ENCODE data around the gene NCLN.
"Not testable (repeated sequence)": the region's sequence is repeated elsewhere in the genome, so short reads cannot be mapped to it uniquely, and the experiment has no call there.

NCLN gene

DNA sequence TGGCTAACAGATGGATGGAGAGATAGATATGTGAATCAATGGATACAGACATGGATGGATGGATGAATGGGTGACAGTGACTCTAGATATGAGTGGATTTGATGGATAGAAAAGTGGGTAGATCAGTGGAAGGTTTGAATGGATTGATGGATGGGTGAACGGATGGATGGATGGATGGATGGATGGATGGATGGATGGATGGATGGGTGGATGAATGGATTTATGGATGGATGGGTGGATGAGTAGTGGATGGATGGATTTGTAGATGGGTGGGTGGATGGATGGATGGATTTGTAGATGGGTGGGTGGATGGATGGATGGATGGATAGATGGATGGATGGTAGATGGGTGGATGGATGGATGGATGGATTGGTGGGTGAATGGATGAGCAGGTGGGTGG is 45.6 kb downstream of the NCLN start:
- DNase-seq, result no peak

DNA sequence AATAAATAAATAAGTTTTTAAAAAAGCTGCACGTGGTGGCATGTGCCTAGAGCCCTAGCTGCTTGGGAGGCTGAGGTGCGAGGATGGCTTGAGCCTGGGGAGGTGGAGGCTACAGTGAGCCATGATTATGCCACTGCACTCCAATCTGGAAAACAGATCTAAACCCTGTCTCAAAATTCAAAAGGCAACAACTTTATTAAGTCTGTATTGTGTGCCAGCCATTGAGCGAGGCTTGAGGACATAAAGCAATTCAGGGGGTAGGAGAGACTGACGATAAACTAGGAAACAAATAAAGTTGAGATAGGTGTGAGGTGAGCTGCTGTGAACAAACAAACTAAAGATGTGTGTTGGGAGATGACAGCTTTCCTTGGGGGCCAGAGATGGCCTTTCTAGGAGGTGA is 47.4 kb downstream of the NCLN start:
- DNase-seq, result no peak

DNA sequence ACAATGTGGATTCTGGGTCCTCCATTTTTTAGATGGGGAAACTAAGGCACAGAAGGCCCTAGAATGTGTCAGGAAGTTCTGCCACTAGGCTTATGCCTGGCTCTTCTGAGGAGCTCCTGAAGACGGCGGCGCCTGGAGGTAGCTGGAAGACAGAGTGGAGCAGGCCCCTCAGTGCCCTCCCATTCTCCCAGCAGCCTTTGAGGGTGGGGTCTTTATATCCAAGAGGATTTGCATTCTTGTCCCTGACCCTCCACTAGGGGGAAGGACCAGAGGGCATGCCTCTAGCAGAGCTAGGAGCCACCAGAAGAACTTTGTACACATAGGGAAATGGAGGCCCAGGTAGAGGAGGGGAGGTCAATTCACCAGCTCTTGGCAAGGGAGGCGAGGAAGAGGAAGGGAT is 48.1 kb downstream of the NCLN start:
- DNase-seq, result no peak

DNA sequence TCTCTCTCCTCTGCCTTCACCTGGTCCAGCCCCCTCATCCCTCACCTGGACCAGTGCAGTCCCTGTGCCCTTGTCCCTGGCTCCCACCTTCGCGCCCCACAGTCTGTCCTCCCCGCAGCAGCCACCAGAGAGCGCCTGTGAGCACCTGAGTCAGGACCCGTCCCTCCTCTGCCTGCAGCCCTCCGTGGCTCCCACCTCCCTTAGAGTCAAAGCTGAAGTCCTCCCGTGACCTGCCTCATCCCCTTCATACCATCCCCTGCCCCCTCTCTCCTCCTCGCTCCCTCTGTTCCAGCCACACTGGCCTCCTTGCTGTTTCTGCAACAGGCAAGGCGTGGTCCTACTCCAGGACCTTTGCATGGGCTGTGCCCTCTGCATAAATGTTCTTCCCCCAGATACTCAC is 49.1 kb downstream of the NCLN start:
- DNase-seq, result no peak

DNA sequence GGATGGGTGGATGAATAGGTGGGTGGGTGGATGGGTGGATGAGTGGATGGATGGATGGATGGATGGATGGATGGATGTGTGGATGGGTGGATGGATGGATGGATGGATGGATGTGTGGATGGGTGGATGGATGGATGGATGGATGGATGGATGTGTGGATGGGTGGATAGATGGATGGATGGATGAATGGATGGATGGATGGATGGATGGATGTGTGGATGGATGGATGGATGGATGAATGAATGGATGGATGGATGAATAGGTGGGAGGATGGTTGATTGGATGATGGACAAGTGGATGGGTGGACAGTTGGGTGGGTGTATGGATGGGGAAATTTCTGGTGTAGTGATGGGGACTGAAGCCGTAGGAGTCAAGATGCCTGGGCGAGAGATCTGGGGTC is 49.9 kb downstream of the NCLN start:
- DNase-seq, result not testable (repeated sequence)

DNA sequence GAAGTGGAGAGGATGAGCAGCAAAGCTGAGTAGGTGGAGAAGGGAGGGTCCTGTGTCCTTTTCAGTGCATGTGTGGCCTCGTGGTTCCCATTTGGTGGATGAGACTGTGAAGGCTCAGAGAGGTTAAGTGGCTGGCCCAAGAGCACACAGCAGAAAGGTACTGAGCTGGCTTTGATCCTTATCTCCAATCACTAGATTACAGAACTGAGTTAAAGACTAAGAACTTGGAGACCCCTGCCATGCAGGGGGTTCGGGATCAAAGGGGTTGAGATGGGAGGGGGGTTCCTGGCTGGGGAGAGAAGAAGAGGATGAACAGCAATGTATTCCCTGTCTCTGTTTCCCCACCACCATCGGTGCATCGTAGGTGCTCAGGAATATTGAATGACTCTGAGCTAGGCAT is 50.5 kb downstream of the NCLN start:
- no peak for DNase-seq

DNA sequence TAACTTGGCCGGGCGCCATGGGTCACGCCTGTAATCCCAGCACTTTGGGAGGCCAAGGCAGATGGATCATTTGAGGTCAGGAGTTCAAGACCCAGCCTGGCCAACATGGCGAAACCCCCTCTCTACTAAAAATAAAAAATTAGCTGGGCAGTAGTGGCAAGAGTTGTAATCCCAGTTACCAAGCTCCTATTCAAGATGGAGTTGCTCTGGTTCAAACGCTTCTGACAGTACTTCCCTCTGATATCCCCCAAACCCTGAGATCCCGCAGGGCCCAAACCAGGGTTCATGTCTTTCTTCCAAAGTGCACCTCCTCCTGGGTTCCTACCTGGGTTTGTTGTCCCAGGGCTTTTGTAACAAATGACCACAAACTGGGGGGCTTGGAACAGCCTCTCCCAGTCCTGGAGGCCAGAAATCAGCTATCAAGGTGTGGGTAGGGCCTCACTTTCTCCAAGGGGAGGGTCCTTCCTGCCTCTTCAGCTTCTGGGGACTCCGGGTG is 52.4 kb downstream of the NCLN start:
- no peak for DNase-seq

DNA sequence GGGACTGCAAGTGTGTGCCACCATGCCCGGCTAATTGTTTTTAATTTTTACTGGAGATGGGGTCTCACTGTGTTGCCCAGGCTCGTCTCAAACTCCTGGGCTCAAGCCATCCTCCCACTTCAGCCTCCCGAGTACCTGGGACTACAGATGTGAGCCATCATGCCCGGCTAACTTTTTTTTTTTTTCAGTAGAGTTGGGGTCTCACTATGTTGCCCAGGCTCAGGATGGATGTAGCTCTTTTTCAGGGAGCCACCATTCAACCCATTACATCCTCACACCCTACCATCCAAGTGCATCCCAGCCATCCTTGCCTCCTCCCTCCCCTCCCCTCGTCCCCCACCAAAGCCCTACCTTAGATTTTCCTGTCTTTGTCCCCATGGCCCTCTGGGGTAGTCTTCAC is 53.6 kb downstream of the NCLN start:
- no peak for DNase-seq

DNA sequence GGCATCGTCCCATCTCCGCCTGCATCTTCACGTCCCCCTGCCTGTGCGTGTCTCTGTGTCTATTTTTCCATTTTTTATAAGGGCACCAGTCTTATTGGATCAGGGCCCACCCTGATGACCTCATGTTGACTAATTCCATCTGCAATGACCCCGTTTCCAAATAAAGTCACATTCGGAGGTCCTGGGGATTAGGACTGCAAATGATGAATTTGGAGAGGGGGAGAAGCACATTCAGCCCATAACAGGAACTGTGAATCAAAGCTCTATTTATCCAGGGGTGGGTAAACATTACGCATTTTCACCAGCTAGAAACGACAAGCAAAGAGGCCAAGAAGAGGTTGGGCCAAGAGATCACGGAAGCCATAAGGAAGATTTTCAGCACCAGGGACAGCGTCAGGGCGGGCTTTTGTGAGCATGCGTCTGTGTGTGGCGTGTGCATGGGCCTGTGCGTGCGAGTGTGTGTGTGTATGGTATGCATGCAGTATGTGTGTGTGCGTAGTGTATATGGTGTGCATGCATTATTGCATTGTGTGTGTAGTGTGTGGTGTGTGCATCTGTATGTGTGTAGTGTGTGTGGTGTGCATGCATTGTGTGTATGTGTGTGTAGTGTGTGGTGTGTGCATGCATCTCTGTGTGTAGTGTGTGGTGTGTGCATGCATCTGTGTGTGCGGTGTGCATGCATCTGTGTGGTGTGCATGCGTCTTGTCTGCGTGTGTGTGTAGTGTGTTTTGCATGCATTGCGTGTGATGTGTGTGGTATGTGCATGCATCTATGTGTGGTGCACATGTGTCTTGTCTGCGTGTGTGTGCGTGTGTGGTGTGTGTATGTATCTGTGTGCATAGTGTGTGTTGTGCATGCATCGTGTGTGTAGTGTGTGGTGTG is 58.3 kb downstream of the NCLN start:
- no peak for DNase-seq

DNA sequence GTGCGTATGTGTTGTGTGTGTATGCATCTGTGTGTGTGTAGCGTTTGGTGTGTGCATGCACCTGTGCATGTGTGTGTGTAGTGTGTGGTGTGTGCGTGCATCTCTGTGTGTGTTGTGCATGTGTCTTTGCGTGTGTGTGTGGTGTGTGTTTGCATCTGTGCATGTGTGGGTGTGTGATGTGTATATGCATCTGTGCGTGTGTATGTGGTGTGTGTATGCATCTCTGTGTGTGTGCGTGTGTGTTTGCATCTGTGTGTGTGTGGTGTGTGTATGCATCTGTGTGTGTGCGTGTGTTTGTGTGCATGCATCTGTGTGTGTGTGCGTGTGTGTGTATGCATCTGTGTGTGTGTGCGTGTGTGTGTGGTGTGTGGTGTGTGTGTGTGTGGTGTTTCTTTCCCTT is 59.3 kb downstream of the NCLN start:
- DNase-seq, result no peak

DNA sequence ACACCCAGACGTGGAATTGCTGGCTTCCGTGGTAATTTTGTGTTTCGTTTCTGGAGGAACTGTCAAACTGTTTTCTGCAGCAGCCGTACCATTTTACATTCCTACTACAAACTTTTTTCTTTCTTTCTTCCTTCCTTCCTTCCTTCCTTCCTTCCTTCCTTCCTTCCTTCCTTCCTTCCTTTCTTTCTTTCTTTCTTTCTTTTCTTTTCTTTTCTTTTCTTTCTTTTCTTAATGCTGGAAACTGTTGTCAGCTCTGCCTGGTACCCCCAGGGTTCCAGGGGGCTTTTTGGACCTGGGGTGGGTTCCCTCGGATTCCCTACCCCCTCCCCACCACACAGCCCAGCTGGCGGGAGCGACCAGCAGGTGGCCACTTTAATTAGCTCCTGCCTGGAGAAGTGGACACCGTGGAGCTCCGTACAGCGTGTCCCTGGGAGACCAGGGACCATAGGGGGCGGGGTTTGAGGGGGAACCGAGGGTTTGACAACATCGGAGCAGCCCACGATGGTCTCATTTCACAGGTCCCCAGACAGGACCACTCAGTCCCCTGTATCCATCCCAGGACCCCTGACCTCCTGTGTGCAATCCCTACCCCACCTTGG is 63.1 kb downstream of the NCLN start:
- DNase-seq, result no peak

DNA sequence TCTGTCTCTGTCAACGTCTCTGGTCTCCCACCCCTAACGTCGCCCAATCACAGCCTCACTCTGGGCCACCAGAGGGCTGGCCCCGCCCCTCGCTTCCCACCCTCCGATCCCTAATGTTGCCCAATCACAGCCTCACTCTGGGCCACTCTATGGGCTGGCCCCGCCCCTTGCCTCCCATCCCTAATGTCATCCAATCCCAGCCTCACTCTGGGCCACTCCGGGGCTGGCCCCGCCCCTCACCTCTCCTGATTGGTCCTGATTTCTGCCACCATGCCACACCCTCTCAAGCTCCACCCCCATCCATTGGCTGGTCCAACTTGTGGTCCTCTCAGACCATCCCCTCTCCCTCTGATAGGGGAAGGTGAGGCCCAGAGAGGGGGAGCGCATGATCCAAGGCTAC is 63.7 kb downstream of the NCLN start:
- DNase-seq, result no peak

DNA sequence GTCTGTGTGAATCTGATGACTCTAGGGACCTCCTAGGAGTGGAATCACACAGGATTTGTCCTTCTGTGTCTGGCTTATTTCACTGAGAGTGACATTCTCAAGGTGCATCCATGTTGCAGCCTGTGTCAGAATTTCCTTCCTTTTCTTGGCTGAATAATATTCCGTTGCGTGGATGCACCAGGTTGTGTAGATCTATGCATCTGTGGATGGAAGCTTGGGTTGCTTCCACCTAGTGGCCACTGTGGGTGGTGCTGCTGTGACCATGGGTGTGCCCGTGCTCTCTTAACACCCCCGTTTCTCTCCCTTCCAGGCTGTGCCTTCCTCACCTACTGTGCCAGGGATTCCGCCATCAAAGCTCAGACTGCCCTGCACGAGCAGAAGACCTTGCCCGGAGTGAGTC is 64.9 kb downstream of the NCLN start:
- no peak for DNase-seq

DNA sequence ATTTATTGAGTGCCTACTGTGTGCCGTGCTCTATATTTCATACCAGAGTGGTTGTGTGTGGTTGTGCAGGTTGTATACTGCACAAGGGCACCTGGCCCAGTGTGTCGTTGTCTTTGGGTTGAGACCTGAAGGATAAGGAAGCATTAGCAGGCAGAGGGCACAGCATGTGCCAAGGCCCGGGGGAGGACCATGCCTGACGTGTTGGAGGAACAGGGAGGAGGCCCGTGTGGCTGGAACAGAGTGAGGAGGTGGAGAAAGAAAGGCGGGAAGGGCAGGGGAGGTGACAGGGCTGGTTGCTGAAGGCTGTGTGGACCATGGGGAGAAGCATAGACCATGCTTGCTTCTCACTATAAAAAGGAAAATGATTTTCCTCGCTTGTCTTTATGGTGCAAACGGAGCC is 65.5 kb downstream of the NCLN start:
- DNase-seq, result no peak

DNA sequence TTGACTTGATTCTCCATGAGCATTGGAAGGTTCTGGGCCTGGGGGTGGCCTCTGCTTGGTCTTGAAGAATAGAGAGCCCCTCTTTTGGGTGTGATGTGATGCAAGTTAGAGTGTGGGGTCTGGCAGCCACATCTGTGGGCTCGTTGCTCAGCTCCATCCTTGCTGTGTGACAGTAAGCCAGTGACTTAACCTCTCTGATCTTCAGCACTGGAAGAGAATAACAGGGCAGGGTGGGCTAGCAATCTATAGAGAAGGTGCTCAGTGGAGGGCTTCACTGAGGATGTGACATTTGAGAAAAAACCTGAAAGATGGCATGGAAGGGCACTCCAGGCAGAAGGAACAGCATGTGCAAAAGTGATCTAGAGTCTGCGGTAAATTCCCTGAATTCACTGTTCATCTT is 66.9 kb downstream of the NCLN start:
- no peak for DNase-seq

DNA sequence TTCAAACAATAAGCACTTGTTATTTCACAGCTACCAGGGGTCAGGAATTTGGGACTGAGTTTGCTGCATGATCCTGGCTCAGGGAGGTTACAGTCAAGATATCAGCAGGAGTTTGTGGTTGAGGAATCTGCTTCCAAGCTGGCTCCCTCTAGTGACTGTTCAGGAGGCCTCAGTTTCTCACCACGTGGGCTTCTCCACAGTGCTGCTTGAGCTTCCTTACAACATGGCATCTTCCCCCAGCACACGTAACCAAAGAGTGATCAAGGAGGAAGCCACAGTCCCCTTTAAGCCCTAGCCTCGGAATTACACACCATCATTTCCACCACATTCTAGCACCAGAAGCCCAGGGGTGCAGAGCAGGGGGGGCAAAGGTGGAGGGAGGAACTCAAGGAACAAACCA is 67.5 kb downstream of the NCLN start:
- no peak for DNase-seq

DNA sequence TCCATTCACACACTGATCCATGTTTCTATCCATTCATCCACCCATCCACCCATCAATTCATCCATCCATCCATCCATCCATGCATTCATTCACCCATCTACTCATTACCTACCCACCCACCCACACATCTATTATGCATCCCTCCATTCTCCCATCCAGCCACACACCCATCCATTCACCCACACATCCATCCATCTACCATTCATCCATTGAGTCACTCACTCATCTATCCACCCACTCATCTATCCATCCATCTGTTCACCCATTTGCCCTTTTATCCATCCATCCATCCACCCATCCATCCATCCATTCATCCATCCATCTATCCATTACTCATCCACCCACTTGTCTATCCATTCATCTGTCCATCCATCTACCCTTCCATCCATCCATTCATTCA is 68.8 kb downstream of the NCLN start:
- no peak for DNase-seq

DNA sequence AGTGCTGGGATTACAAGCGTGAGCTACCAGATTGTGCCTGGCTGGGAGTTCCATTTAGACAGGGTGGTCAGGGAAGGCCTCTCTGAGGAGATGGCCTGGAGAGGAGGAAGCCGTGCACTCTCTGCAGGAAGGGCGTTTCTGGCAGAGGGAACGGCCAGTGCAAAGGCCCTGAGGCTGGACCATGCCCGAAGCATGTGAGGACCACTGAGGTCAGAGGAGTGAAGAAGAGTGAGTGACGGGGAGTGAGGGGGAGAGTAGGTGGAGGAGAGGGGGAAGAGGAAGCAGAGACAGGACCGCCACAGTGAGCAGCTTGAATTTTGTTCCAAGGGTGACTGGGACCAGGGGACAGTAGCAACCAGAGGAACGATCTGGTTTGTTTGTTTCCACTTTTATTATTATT is 71.3 kb downstream of the NCLN start:
- no peak for DNase-seq

Data from NCI-H187 (cell line).